Measurements from ENCODE around the gene ANKS1A.

ANKS1A gene

GRCh38 chr6:34912715-34913464, 23.8 kb downstream of the ANKS1A start:
- no peak overlapping the region for H3K27ac ChIP-seq
- TF ChIP-seq, protein P1, sequence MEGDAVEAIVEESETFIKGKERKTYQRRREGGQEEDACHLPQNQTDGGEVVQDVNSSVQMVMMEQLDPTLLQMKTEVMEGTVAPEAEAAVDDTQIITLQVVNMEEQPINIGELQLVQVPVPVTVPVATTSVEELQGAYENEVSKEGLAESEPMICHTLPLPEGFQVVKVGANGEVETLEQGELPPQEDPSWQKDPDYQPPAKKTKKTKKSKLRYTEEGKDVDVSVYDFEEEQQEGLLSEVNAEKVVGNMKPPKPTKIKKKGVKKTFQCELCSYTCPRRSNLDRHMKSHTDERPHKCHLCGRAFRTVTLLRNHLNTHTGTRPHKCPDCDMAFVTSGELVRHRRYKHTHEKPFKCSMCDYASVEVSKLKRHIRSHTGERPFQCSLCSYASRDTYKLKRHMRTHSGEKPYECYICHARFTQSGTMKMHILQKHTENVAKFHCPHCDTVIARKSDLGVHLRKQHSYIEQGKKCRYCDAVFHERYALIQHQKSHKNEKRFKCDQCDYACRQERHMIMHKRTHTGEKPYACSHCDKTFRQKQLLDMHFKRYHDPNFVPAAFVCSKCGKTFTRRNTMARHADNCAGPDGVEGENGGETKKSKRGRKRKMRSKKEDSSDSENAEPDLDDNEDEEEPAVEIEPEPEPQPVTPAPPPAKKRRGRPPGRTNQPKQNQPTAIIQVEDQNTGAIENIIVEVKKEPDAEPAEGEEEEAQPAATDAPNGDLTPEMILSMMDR (conservative IDR thresholded peaks at IDR 0.05): no peak

- TF ChIP-seq, protein P1 (conservative IDR thresholded peaks at IDR 0.05): no peak
- H3K27ac ChIP-seq: no peak overlapping the region
Measured at GRCh38 chr6:34914358-34914757, 25.3 kb downstream of the ANKS1A start.

- TF ChIP-seq, protein P1 (conservative IDR thresholded peaks at IDR 0.05): no peak
- no peak overlapping the region for H3K27ac ChIP-seq
Measured at GRCh38 chr6:34916348-34916967, 27.4 kb downstream of the ANKS1A start.

DNA sequence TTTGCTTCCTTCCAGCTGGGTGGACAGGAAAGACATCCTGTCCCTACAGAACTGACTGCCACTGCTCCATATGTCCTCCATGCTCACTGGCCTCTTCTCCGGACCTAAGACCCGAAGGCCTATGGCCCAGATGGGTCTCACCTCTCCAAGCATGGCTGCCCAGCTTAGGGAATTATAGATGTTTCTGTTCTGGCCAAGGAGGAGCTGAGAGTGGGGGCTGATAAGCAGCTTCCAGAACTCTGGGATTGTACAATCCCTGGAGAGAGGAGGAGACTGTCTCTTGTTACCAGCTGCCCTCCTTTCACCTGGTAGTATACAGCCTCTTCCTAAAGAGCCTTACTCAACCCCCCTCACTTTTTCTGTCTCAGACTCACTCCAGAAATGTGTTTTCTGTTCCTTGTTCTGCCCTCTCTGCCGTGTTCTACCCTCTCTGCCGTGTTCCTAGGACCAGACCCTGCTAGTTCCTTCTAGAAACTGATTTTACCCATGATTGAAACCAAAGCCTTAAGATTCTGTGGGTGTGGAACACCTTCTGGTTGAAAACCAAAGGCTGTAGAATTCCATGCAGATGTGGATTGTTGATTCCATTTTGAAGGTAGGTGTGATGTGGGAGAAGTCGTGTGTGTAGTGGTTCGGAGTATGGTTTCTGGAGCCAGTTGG, 28.7 kb downstream of the ANKS1A start:
- TF ChIP-seq, protein P1 (conservative IDR thresholded peaks at IDR 0.05): no peak
- H3K27ac ChIP-seq: no peak overlapping the region

GRCh38 chr6:34919651-34920050, 30.6 kb downstream of the ANKS1A start:
- TF ChIP-seq, protein P1 (conservative IDR thresholded peaks at IDR 0.05): no peak
- no peak overlapping the region for H3K27ac ChIP-seq

- H3K27ac ChIP-seq: no peak overlapping the region
- TF ChIP-seq, protein P1 (conservative IDR thresholded peaks at IDR 0.05): no peak
Measured at GRCh38 chr6:34920097-34920496, 31.0 kb downstream of the ANKS1A start.

GRCh38 chr6:34922177-34922663, 33.2 kb downstream of the ANKS1A start:
- TF ChIP-seq, protein P1 (conservative IDR thresholded peaks at IDR 0.05): no peak
- no peak overlapping the region for H3K27ac ChIP-seq
